ENCODE data around the gene INPP4A.

DNA sequence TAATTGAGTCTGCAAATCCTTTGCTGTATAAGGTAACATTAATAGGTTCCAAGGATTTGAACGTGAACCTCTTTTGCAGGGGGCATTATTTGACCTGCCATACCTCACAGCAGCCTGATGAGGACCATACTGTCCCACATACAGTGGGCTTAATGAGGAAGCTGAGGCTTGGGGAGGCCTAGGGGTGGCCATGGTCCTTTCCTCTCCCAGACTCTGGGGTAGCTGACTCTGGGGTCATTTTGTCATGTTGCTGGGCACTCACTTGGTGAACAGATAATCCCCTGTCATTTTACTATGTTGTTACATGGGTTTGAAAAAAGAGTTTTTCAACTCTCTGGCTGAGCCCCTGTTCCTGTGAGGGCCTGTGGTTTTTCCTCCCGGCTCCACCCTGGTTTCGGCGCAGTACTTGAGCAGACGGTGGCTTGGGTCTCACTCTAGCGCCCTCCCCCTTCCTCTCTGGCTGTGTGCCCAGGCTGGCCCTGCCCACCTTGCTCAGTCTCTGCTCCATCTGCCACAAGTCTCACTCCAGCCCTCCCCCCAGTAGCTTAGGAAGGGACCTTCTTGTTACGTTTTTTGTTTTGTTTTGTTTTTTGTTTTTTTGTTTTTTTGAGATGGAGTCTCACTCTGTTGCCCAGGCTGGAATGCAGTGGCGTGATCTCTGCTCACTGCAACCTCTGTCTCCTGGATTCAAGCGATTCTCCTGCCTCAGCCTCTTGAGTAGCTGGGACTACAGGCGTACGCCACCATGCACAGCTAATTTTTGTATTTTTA is 21.0 kb downstream of the INPP4A start:
- no peak for TF ChIP-seq RFX5 (IDR thresholded peaks at IDR 0.05; ENCODE audit: low read depth, low read length)
- TF ChIP-seq, protein P1, sequence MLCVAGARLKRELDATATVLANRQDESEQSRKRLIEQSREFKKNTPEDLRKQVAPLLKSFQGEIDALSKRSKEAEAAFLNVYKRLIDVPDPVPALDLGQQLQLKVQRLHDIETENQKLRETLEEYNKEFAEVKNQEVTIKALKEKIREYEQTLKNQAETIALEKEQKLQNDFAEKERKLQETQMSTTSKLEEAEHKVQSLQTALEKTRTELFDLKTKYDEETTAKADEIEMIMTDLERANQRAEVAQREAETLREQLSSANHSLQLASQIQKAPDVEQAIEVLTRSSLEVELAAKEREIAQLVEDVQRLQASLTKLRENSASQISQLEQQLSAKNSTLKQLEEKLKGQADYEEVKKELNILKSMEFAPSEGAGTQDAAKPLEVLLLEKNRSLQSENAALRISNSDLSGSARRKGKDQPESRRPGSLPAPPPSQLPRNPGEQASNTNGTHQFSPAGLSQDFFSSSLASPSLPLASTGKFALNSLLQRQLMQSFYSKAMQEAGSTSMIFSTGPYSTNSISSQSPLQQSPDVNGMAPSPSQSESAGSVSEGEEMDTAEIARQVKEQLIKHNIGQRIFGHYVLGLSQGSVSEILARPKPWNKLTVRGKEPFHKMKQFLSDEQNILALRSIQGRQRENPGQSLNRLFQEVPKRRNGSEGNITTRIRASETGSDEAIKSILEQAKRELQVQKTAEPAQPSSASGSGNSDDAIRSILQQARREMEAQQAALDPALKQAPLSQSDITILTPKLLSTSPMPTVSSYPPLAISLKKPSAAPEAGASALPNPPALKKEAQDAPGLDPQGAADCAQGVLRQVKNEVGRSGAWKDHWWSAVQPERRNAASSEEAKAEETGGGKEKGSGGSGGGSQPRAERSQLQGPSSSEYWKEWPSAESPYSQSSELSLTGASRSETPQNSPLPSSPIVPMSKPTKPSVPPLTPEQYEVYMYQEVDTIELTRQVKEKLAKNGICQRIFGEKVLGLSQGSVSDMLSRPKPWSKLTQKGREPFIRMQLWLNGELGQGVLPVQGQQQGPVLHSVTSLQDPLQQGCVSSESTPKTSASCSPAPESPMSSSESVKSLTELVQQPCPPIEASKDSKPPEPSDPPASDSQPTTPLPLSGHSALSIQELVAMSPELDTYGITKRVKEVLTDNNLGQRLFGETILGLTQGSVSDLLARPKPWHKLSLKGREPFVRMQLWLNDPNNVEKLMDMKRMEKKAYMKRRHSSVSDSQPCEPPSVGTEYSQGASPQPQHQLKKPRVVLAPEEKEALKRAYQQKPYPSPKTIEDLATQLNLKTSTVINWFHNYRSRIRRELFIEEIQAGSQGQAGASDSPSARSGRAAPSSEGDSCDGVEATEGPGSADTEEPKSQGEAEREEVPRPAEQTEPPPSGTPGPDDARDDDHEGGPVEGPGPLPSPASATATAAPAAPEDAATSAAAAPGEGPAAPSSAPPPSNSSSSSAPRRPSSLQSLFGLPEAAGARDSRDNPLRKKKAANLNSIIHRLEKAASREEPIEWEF (IDR thresholded peaks at IDR 0.05; ENCODE audit: insufficient replicate concordance, low read depth, low read length) = no peak
- no peak for TF ChIP-seq FOXK2 (IDR thresholded peaks at IDR 0.05)

Data from GM12878 (cell line).